GM13977 (cell line): ENCODE measurements around the gene TSC22D1.

Experiments
- DNase-seq: peaks from one replicate; pipeline ENCODE4 v3.0.0; 2012; ENCODE audit warnings: low spot score
- in situ Hi-C: fragments of 300-500 bp; cut with MboI; formaldehyde crosslinking; loops from one replicate; pipeline ENCODE4 v1.12.0; 2022; ENCODE audit warnings: low sequenced_read_pairs, low pct_unique_long_range_greater_than_20kb, mixed read lengths, inconsistent platforms; ENCODE audit not compliant: unreplicated experiment
- TF ChIP-seq, protein P1 (sequence below): IDR thresholded peaks from 2 replicates; pipeline ENCODE4 v1.5.1; 2012; ENCODE audit warnings: mild to moderate bottlenecking, control low read depth; ENCODE audit not compliant: insufficient read depth; ENCODE audit errors: extremely low read depth, missing control alignments

The TSC22D1 gene

DNA sequence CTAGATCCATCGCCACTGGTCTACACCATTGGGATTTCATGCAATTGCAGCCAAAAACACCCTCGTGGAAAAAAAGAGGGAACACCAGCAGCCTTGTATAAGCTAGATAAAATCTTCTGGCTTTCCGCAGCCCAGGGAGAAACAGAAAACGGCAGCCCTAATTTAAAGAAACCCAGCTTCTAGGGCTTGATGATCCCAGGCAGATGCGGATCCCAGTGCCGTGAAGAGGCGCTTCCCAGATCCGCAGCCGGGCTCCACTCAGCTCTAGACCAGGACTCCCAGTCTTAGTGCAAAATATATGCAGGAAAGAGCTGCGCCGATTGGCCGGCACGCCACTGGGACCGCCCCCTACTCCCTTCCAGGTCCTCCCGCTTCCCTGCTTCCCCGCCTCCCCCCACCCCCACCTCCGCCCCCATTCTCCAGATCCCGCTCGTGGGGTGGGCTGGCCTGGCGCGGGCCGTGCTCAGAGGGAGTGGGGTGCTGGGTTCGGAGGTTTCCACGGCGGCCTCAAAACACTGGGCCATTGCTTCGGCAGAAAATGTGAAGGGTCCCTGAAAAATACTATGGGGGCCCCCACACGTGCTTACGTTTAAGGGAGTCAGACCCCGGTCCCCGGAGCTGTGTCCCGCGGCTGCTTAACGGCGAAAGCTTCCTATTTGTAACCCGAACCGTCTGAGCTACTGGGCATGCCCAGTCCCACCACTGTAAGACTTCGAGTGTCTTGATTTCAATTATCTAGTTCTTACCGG lies 139.4 kb downstream of the TSC22D1 start:
- TF ChIP-seq, protein P1, sequence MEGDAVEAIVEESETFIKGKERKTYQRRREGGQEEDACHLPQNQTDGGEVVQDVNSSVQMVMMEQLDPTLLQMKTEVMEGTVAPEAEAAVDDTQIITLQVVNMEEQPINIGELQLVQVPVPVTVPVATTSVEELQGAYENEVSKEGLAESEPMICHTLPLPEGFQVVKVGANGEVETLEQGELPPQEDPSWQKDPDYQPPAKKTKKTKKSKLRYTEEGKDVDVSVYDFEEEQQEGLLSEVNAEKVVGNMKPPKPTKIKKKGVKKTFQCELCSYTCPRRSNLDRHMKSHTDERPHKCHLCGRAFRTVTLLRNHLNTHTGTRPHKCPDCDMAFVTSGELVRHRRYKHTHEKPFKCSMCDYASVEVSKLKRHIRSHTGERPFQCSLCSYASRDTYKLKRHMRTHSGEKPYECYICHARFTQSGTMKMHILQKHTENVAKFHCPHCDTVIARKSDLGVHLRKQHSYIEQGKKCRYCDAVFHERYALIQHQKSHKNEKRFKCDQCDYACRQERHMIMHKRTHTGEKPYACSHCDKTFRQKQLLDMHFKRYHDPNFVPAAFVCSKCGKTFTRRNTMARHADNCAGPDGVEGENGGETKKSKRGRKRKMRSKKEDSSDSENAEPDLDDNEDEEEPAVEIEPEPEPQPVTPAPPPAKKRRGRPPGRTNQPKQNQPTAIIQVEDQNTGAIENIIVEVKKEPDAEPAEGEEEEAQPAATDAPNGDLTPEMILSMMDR = no peak
- DNase-seq = peak; percentile 45
- in situ Hi-C loops = loop anchor here (10.0 kb wide), 2 partner anchors 382 to 532 kb away; no protein-coding TSS in a partner anchor

- in situ Hi-C loops = loop anchor here (10.0 kb wide), 2 partner anchors 381 to 531 kb away; no protein-coding TSS in a partner anchor
- TF ChIP-seq, protein P1 = no peak
- no peak for DNase-seq
These were observed 140.1 kb downstream of the TSC22D1 start for GRCh38 chr13:44435919-44436510.

DNA sequence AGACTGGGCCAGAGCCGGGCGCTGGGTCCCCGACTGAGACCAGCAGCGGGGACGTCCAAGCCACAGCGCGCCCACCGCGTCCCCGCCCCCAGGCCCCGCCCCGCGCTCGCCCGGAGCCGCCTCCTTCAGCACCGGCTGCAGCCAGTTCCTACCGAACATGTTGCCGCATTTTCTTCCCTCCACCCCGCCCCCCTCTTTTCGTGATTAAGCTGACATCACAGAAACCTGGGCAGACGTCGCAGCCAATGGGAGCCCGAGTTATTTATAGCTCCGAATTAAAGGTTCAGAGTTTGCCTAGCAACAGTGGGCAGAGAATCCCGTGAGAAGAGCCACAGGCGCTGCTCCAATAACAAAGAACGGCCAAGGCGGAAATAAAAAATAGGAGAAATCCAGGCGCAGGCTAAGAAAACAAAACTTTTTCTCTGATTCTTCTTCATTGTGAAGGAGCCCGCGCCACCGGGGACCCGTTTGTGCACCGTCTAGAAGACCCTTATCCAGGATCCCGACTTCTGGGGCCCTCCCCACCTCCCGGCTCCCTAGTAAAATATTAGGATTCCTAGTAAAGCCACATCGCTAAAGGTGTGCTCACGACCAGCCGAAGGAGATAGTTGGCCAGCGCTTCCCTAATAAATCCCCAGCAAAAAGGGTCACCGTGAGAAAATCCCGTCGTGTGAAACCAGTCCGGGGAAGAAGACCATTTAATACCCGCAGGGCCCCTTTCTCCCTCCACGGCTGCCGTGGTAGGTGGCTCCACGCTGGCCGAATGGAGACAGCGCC lies 140.8 kb downstream of the TSC22D1 start:
- TF ChIP-seq, protein P1 = no peak
- in situ Hi-C loops = loop anchor here (10.0 kb wide), 2 partner anchors 381 to 531 kb away; no protein-coding TSS in a partner anchor
- peak; percentile 91 for DNase-seq

- no peak for DNase-seq
- TF ChIP-seq, protein P1 = no peak
- in situ Hi-C loops = loop anchor here (10.0 kb wide), 2 partner anchors 380 to 530 kb away; no protein-coding TSS in a partner anchor
These were observed 141.4 kb downstream of the TSC22D1 start for GRCh38 chr13:44434766-44435141.

DNA sequence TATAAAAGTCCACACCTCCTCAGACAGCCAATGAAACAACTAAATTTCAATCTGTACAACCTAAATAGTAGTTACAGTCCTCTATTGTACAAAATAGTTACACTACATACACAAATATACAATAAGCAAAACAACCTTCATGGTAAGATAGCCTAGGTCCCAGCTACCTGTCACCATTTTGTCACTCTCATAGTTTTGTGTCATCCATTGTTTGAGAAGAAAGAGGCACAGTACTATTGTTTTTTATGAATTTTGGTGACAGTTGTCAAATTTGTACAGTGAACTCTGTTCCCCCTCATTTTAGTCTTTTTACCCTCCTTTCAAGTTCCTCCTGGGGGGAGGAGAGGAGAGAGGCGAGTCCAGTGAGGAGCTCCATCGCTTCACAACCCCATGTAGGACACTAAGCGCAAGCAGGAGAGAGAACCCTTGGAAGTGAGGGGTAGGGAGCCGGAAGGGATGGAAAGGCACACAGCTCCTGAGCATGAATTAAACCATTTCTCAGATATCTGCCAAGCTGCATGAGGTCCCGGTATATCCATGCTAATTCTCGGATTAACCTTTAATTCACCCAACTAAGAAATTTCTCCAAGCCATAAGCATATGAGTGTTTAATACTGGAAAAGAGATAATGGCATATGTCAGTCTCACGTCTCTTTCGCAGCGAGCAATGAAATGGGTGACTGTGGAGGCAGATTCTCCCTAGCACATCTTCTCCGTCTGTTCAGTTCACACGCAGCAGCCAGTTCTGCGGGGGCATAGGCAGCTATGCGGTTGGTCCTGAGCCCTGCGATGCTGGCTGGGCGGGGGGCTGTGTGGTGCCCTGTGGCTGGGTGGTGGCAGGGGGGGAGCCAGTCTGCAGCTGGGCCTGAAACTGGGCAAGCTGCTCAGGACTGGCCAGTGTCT lies 142.0 kb downstream of the TSC22D1 start:
- no peak for DNase-seq
- TF ChIP-seq, protein P1 = no peak
- in situ Hi-C loops = loop anchor here (10.0 kb wide), 2 partner anchors 379 to 529 kb away; no protein-coding TSS in a partner anchor
